ENCODE data around the gene TTC19. TPM values are rescaled to one million over a fixed set of nuclear protein-coding genes. Genes with fewer than 3 reads are reported as not detected.
"Not testable (repeated sequence)": the region's sequence is repeated elsewhere in the genome, so short reads cannot be mapped to it uniquely, and the experiment has no call there.

The TTC19 gene
- total and polyA plus RNA-seq, 2 of the 8 experiments (the other 6 are each of a cell fraction or from before 2014, with no cell fraction given), result 11.8 to 55.0 TPM

- TF ChIP-seq, protein P1, sequence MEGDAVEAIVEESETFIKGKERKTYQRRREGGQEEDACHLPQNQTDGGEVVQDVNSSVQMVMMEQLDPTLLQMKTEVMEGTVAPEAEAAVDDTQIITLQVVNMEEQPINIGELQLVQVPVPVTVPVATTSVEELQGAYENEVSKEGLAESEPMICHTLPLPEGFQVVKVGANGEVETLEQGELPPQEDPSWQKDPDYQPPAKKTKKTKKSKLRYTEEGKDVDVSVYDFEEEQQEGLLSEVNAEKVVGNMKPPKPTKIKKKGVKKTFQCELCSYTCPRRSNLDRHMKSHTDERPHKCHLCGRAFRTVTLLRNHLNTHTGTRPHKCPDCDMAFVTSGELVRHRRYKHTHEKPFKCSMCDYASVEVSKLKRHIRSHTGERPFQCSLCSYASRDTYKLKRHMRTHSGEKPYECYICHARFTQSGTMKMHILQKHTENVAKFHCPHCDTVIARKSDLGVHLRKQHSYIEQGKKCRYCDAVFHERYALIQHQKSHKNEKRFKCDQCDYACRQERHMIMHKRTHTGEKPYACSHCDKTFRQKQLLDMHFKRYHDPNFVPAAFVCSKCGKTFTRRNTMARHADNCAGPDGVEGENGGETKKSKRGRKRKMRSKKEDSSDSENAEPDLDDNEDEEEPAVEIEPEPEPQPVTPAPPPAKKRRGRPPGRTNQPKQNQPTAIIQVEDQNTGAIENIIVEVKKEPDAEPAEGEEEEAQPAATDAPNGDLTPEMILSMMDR (IDR thresholded peaks at IDR 0.05; ENCODE audit: control extremely low read depth in 1 of 3, insufficient read depth in 1 of 3, low read depth in 1 of 3, low read length in 3 of 3), result no peak
- TF ChIP-seq YY1 (IDR thresholded peaks at IDR 0.05; ENCODE audit: low read depth, low read length), result no peak
- no peak for TF ChIP-seq RFX5 (IDR thresholded peaks at IDR 0.05; ENCODE audit: borderline replicate concordance, low read depth, low read length)
- no peak for TF ChIP-seq SIX5 (IDR thresholded peaks at IDR 0.05; ENCODE audit: low read depth, low read length)
Observed at GRCh38 chr17:15978606-15979005, 21.0 kb upstream of the TTC19 start (continued).

GRCh38 chr17:15979013-15979412 lies 20.6 kb upstream of the TTC19 start:
- H3K79me2 ChIP-seq (ENCODE audit: control insufficient read depth in 1 of 2, insufficient read depth in 2 of 2, low read length in 2 of 2); H3K79me1 ChIP-seq (ENCODE audit: low read depth, low read length); H3K4me3 ChIP-seq (ENCODE audit: extremely low read depth in 1 of 4, insufficient read depth in 2 of 4, low read depth in 3 of 4, low read length in 4 of 4); H3K4ac ChIP-seq (replicated peaks; ENCODE audit: insufficient read length, low read depth, low read length); H3K9me3 ChIP-seq (ENCODE audit: insufficient read depth in 2 of 2, low read depth in 1 of 2, low read length in 1 of 2); H4K91ac ChIP-seq (replicated peaks; ENCODE audit: insufficient read length, low read length); H3K4me2 ChIP-seq (ENCODE audit: insufficient read depth in 1 of 2, low read depth in 2 of 2, low read length in 2 of 2); POLR2A ChIA-PET (ENCODE audit: partially characterized antibody); H4K8ac ChIP-seq (ENCODE audit: extremely low read depth, insufficient read depth, low read length); H3K27ac ChIP-seq (ENCODE audit: low read depth, low read length); H3K27me3 ChIP-seq (replicated peaks in 1 of 4; ENCODE audit: control insufficient read depth in 3 of 4, extremely low read depth in 1 of 4, insufficient read depth in 3 of 4, low read length in 3 of 4); H3K9ac ChIP-seq (replicated peaks in 1 of 4; ENCODE audit: extremely low read depth in 1 of 4, low read depth in 3 of 4, low read length in 3 of 4); H2AFZ ChIP-seq (ENCODE audit: low read length); H3K18ac ChIP-seq (ENCODE audit: extremely low read depth, low read length); H2BK5ac ChIP-seq (ENCODE audit: low read depth, low read length); H3K23me2 ChIP-seq (ENCODE audit: low read depth, low read length); H2AK5ac ChIP-seq (ENCODE audit: low read depth, low read length); FAIRE-seq; H4K5ac ChIP-seq (ENCODE audit: insufficient read length, low read depth, low read length); H3K23ac ChIP-seq (ENCODE audit: insufficient read length); H3K4me1 ChIP-seq (replicated peaks in 1 of 4; ENCODE audit: control insufficient read depth in 3 of 4, insufficient read depth in 4 of 4, low read length in 3 of 4); H3K56ac ChIP-seq (replicated peaks; ENCODE audit: insufficient read length, low read depth, low read length); H2BK15ac ChIP-seq (ENCODE audit: low read length); H2BK12ac ChIP-seq (ENCODE audit: low read depth, low read length); H2BK120ac ChIP-seq (replicated peaks; ENCODE audit: low read depth, low read length); H3K14ac ChIP-seq (ENCODE audit: insufficient read length); H4K20me1 ChIP-seq (replicated peaks in 1 of 2; ENCODE audit: control insufficient read depth in 1 of 2, insufficient read depth in 2 of 2, low read length in 2 of 2); H2BK20ac ChIP-seq (ENCODE audit: low read length); DNase-seq (ENCODE audit: low read depth in 1 of 2, low spot score in 2 of 2): not testable (repeated sequence)
- 100% methylated on average over 2 of the region's 4 CpGs; no CpG with 5 or more reads in 1 of the 2 experiments for WGBS, 2 experiments (ENCODE audit: extremely low coverage in 1 of 2, insufficient coverage in 1 of 2, insufficient read length in 1 of 2, insufficient replicate concordance in 2 of 2, low coverage in 1 of 2, low lambda C conversion rate in 2 of 2, missing lambda C conversion rate in 1 of 2)
- peaks cover 2 to 45% (median 23%) of the 10 kb centered on the region in 4 experiments; a peak in 7 of 8 replicates for H3K36me3 ChIP-seq (ENCODE audit: control insufficient read depth in 2 of 4, insufficient read depth in 4 of 4, low read length in 3 of 4)
- CTCF ChIA-PET (ENCODE audit: partially characterized antibody), result interaction anchor here (0.8 kb wide), 1 partner anchor 13 kb away, joined by 3 read pairs; no protein-coding TSS in a partner anchor

All from H1 (cell line).